Pancreas (tissue), 10 donors: ENCODE measurements around the gene CPAMD8. TPM values are rescaled to one million over a fixed set of nuclear protein-coding genes. Genes with fewer than 3 reads are reported as not detected.

Experiments
- ATAC-seq, 4 donors: fragments of 200-7000 bp; cut with Tn5 transposase; one replicate each; pipeline versions ENCODE4 v1.8.0 to v1.9.1; 2020; ENCODE audit warnings: mild to moderate bottlenecking in 4 of 4, moderate library complexity in 4 of 4
- DNase-seq, 6 donors: peaks; one replicate each; pipeline ENCODE4 v3.0.0-alpha.2; 2020
- FAIRE-seq: peaks from 2 replicates; lab custom pipeline; 2012; peaks lifted over from hg19 to GRCh38; lab: Jason Lieb, UNC
- H3K27ac ChIP-seq, 4 donors: fragments of 200-600 bp; sonication (generic); 1 replicate in 3 of 4; 2 replicates in 1 of 4; pipeline versions ENCODE4 v1.5.0 to v1.8.0; 2020
- H3K27me3 ChIP-seq, 4 donors: fragments of 200-600 bp; one replicate each; pipeline ENCODE4 v1.8.0; 2021
- H3K36me3 ChIP-seq, 3 donors: fragments of 200-600 bp; sonication (generic) in 1 of 3; one replicate each; pipeline versions ENCODE4 v1.5.0 to v1.8.0; 2020 to 2021
- H3K4me1 ChIP-seq, 3 donors: fragments of 200-600 bp; one replicate each; pipeline ENCODE4 v1.8.0; 2021
- H3K4me3 ChIP-seq, 4 donors: fragments of 200-600 bp; sonication (generic) in 2 of 4; one replicate each; pipeline versions ENCODE4 v1.5.0 to v1.8.0; 2020 to 2021
- H3K9me3 ChIP-seq, 4 donors: fragments of 200-600 bp; one replicate each; pipeline ENCODE4 v1.8.0; 2021
- CTCF ChIP-seq, 4 donors: fragments of 200-600 bp; sonication (generic) in 3 of 4; IDR thresholded peaks; one replicate each; pipeline versions ENCODE4 v1.5.0 to v1.8.0; 2021; ENCODE audit warnings: antibody characterized with exemption in 4 of 4
- WGBS, 2 donors: extraction: QIAGEN DNeasy Blood & Tissue Kit; methylation state at CpG; one replicate each; pipeline ENCODE4 v1.1.7; 2013; 5-methylcytosine and 5-hydroxymethylcytosine counted together
- intact Hi-C, 3 donors: fragments of 100-400 bp; cut with DNase I; formaldehyde crosslinking; loops; one replicate each; pipeline versions ENCODE4 v1.11.1 to v1.14.2; 2022
- polyA plus RNA-seq, 2 donors: library from polyadenylated mRNA; stranded (reverse); fragments of 200-250 nt; gene quantifications; one replicate each; pipeline ENCODE4 v1.2.3, GENCODE V29; 2013
- total RNA-seq, 6 donors: library from RNA; stranded (reverse); fragmentation: NEBNext Ultra II Directional in 4 of 6; extraction: Animal tissue kit (Norgen Biotek cat#: 25700) in 4 of 6; gene quantifications; one replicate each; pipeline versions ENCODE4 v1.2.1 to v1.2.4, GENCODE V29; 2021 to 2023
- donor health status: healthy with polysubstance abuse.
- donor health status: DM: no; HTN: no; CAD: no; lungs with moderate emphysema.
- donor health status: DM: no; HTN: no; CAD: no.
- donor health status: control.
- donor health status: control.
- donor health status: Bipolar disorder and iron deficiency.
- donor health status: DM: yes; HTN: yes; CAD: no.
- donor health status: DM: no; HTN: no; CAD: no.
- donor health status: DM: no; HTN: no; CAD: no.
- donor health status: DM: yes; HTN: yes; CAD: no.

Gene CPAMD8
- total RNA-seq (1 to 10 TPM in 3 of 6 donors, under 1 TPM in 3; 0.60 to 4.2 (median 0.99) TPM), polyA plus RNA-seq (1 to 10 TPM; 3.0 to 5.2 TPM)

GRCh38 chr19:17026706-17027534, at the start of gene CPAMD8:
Gene CPAMD8 (minus strand): TSS chr19:17026810. CDS start chr19:17026642, 168 bp downstream.
- peaks cover 0 to 8% (median 0%) of the 10 kb centered on the region in 4 donors for H3K27me3 ChIP-seq
- peak within 1 kb of the TSS in 1 of 4 donors; percentile 3 for H3K4me3 ChIP-seq
- no peaks in the 10 kb centered on the region for H3K4me1 ChIP-seq
- FAIRE-seq, result no peak
- intact Hi-C loops, result no loop called here
- DNase-seq, result no peak
- H3K36me3 ChIP-seq, result no peaks in the 10 kb centered on the region
- WGBS, 2 donors, result 9 to 29% methylated on average over 30 to 67 of the region's 67 CpGs
- H3K9me3 ChIP-seq, result no peaks in the 10 kb centered on the region
- ATAC-seq, result no peak
- H3K27ac ChIP-seq, result no peak within 1 kb of the TSS
- no peak for TF ChIP-seq CTCF (IDR thresholded peaks at IDR 0.05)

GRCh38 chr19:17075864-17076542, 49.4 kb upstream of the CPAMD8 start:
- DNase-seq, result peak in 4 of 6 donors; percentile 55 to 81 (median 64)
- Histone ChIP-seq H3K36me3 (no peaks in the 10 kb centered on the region), H3K27ac (peak overlapping the region in 1 of 4 donors; percentile 41), H3K4me3 (peak overlapping the region; percentile 33 to 75 (median 50)), H3K9me3 (no peaks in the 10 kb centered on the region), H3K27me3 (no peaks in the 10 kb centered on the region), H3K4me1 (peaks cover 0 to 17% (median 0%) of the 10 kb centered on the region in 3 donors)
- FAIRE-seq, result no peak
- 0 to 1% methylated on average over 43 of the region's 43 CpGs for WGBS, 2 donors
- intact Hi-C loops, result no loop called here
- TF ChIP-seq CTCF (IDR thresholded peaks at IDR 0.05), result no peak
- no peak for ATAC-seq

- FAIRE-seq (no peak), DNase-seq (peak; percentile 98 to 100 (median 100)), ATAC-seq (peak; percentile 96 to 99 (median 98))
- H3K36me3 ChIP-seq, result no peaks in the 10 kb centered on the region
- H3K27me3 ChIP-seq, result no peaks in the 10 kb centered on the region
- no peaks in the 10 kb centered on the region for H3K9me3 ChIP-seq
- TF ChIP-seq CTCF (IDR thresholded peaks at IDR 0.05), result no peak
- intact Hi-C loops, result no loop called here
- peaks cover 0 to 17% (median 0%) of the 10 kb centered on the region in 3 donors for H3K4me1 ChIP-seq
- 0% methylated on average over 81 to 103 of the region's 103 CpGs for WGBS, 2 donors
- peak within 1 kb of the TSS; percentile 13 to 72 (median 61) for H3K27ac ChIP-seq
- peak within 1 kb of the TSS; percentile 51 to 95 (median 81) for H3K4me3 ChIP-seq
These were observed 48.6 kb upstream of the CPAMD8 start, which contains the start of the genes HAUS8 and MYO9B for GRCh38 chr19:17075035-17075863. Gene HAUS8 (minus strand): TSS chr19:17075452. CDS start chr19:17075422, 30 bp downstream. Gene MYO9B (plus strand): TSS chr19:17075777. CDS start chr19:17101718, 25,941 bp downstream.

- Histone ChIP-seq H3K4me1 (peaks cover 0 to 17% (median 0%) of the 10 kb centered on the region in 3 donors), H3K9me3 (no peaks in the 10 kb centered on the region), H3K27me3 (no peaks in the 10 kb centered on the region), H3K4me3 (peak overlapping the region; percentile 51 to 95 (median 81)), H3K27ac (peak overlapping the region; percentile 13 to 72 (median 61)), H3K36me3 (no peaks in the 10 kb centered on the region)
- FAIRE-seq (no peak), ATAC-seq (no peak), DNase-seq (no peak)
- WGBS, 2 donors, result 2 to 6% methylated on average over 11 of the region's 11 CpGs
- no peak for TF ChIP-seq CTCF (IDR thresholded peaks at IDR 0.05)
- intact Hi-C loops, result no loop called here
These were observed 48.0 kb upstream of the CPAMD8 start for GRCh38 chr19:17074634-17075034.
